GM18868 (cell line): Measurements from ENCODE around the gene SYNM.

Source experiments
- ATAC-seq: cut with Tn5 transposase; IDR thresholded peaks from one replicate; pipeline ENCODE4 v1.9.1; 2021; ENCODE audit warnings: mild to moderate bottlenecking, moderate library complexity; ENCODE audit not compliant: unreplicated experiment

SYNM gene

GRCh38 chr15:99082798-99083197 lies 22.1 kb upstream of the SYNM start:
- ATAC-seq, result no peak

DNA sequence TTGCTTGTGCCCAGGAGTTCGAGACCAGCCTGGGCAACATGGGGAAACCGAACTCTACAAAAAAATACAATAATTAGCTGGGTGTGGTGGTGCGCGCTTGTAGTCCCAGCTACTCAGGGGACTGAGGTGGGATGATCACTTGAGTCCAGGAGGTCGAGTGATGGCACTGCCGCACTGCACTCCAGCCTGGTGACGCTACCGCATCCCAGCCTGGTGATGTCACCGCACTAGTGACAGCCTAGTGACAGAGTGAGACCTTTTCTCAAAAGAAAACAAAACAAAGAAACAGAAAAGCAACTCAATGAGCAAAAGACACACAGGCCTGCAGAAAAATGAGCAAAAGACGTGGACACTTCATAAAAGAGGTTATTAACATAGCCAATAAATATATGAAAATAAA lies 19.9 kb upstream of the SYNM start:
- ATAC-seq, result no peak

- ATAC-seq, result no peak
These were observed 19.2 kb upstream of the SYNM start for GRCh38 chr15:99085413-99086326.

- ATAC-seq, result no peak
These were observed 18.6 kb upstream of the SYNM start for GRCh38 chr15:99086327-99086667.

- no peak for ATAC-seq
These were observed 17.4 kb upstream of the SYNM start for GRCh38 chr15:99087405-99087943.

DNA sequence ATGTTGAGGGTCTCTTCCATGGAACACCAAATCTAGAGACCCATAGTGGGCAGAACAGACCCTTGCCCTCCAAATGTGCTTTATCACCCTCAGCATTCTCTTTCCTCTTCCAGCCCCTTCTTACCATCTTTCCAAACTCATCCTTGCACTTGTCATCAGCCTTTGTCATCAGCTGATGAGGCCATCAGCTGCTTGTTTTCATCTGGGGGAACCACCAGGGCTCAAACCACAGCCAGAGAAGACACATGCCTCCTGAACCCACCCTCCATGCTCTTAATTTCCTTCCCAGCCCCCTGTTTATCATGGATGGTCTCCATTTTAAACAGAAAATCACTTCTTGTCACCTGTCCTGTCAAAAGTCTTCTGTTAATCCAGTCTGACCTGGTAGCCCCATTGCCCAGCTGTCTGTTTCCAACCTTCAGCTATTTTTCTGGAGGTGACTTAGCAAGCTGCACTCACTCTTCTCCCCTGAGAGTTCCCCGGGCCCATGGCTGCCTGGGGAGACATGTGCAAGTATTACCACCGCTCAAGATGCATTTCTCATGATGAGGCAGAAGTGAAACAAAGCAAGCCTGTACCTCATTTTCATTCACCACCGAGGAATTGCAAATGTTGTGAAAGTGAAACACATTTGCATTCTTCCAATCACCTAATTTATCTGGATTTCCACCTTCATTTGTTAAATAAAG lies 14.7 kb upstream of the SYNM start:
- peak; percentile 100 for ATAC-seq

DNA sequence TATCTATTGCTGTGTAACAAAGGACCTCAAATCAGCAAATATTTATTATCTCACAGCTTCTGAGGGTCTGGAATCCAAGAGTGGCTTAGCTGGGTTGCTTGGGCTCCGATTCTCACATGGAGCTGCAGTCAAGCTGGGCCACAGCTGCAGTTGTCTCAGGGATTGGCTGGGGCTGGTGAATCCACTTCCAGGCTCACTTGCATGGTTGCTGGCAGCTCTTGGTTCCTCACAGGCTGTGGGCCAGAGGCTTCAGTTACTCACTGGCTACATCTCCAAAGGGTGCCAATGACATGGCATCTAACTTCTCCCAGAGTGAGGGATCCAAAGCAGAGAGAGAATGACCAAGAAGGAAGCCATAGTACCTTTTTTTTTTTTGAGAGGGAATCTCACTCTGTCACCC lies 13.9 kb upstream of the SYNM start:
- ATAC-seq, result no peak

GRCh38 chr15:99092554-99093172 lies 12.2 kb upstream of the SYNM start:
- ATAC-seq, result no peak

GRCh38 chr15:99095626-99096025 lies 9.3 kb upstream of the SYNM start:
- no peak for ATAC-seq

DNA sequence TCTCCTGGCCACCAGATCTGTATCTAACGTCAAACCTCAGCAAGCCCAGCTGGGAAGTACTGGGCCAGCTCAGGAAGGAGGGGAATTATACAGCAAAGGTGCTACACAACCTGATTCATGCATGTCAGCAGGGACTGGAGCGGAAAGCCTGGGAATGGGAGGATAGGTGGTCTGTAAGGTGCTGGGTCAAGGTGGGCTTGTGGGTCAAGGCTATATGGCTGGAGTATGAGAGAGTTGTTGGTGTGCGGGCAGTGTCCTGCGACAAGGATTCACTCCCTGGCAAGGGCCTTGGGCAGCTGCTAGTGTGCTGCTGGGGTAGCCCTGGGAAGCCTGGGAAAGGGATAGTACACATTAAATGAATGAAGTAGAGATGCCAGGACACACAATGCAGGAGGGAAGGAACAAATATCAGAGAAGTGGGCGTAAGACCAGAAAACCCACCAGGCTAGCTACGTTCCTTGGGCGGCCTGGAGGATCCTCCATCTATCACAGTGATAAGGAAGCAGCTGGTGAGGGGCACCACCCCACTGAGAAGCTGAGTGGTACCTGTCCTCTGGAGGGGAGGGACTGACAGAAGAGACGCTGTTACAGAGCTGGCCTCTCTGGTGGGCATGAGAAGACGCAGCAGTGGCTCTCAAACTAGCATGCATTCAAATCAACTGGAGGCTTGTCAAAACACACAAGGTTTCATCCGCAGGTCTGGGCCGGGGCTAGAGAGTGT lies 8.5 kb upstream of the SYNM start:
- no peak for ATAC-seq

DNA sequence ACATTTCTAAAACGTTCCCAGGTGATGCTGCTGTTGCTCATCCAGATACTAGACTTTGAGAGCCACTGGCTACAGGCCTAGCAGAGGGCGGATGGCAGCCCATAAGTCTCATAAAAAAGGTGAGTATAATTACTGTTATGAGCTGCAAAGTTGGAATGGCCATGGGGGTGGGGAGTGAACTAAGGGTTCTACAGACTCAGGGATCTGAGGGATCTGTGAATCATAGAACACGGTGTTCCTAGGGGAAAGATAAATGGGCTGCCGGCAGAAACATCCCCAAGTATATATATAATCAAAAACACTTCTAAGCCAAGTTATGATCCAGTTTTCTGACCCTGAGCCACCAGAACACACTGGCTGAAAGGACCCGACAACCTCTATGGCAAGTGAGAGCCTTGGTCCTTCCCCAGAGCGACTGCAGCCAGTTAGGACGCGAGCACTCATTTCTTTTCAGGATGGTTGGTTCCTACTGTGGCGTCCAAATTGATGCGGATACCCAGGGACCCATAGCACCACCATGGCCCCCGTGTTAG lies 7.9 kb upstream of the SYNM start:
- ATAC-seq, result no peak

DNA sequence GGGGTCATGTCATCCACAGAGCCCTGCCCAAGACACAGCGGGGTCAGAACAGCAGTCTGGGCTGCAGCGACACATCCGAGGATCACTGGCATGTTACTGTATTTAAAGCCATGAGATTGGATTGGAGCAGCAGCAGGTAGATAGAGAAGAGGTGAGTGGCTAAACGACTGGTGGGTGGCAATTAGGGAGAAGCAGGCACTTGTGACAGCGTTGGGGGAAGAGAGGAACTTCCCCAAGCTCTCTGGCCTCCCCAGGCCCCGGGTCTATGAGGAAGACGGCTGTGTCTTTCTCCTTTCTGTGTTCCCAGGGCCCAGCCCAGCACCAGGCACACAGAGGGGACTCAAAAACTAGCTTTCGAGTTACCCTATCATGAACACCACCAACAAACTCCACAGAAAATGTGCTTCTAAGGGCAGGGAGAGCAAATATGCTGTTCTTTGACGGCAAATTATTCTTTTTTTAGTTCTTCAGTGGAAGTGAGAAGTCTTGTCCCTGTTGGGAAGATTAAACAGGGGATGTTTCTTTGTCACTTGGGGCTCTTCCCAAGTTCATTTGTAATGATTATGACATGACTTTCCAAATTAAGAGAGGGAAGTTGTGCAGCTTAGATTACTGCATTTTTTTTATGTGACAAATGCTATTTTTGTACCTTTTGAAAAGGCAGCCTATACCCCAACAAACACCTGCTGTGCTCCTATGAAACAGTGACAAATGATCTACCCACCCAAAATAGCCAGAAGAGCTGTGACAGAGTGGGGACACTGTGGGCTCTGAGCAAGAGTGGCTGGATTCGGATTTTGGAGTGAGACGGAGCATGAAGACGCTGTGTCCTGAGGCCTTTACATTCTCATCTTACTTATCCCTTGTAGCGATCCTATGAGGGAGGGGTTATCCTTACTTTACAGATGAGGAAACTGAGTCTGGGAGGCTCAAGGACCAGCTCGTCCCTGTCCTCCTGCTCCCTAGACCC lies 7.2 kb upstream of the SYNM start:
- ATAC-seq, result no peak

- no peak for ATAC-seq
These were observed 6.5 kb upstream of the SYNM start for GRCh38 chr15:99098426-99098825.

DNA sequence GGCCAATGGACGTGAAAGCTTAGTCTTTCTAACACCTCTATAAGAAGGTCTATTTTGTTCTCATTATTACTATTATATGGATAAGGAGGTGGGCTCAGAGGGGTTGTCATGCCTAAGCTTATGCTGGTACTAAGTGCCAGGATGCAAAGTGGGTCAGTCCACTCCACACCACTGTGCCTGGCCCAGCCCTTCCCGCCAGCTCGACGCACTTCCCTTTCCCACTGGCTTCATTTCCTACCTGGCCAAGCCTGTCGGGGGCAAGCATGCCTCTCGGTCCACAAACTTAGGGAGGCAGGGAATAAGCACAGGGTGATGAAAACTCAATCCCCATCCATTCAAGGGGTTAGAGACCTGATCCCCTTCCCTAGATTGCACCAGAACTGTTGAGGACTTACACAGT lies 5.9 kb upstream of the SYNM start:
- ATAC-seq, result no peak

DNA sequence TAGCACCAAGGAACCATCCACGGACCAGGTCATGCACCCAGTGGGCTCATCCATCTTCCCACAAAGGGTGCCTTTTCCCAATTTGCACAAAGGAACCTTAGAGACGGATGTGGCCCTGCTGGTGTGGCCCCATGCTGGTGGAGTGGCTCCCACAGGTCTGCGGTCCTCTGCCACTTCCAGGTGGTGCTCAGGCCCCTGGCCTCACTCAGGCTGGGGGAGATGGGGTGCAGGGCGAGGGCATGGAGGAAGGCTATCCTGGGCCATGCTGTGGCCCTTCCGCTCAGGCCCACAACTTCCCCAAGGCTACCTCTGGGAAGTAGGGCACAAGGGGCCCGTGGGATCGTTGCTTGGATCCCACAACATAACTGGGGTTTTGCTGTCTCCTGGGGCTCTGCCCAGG lies 5.2 kb upstream of the SYNM start:
- ATAC-seq, result no peak

DNA sequence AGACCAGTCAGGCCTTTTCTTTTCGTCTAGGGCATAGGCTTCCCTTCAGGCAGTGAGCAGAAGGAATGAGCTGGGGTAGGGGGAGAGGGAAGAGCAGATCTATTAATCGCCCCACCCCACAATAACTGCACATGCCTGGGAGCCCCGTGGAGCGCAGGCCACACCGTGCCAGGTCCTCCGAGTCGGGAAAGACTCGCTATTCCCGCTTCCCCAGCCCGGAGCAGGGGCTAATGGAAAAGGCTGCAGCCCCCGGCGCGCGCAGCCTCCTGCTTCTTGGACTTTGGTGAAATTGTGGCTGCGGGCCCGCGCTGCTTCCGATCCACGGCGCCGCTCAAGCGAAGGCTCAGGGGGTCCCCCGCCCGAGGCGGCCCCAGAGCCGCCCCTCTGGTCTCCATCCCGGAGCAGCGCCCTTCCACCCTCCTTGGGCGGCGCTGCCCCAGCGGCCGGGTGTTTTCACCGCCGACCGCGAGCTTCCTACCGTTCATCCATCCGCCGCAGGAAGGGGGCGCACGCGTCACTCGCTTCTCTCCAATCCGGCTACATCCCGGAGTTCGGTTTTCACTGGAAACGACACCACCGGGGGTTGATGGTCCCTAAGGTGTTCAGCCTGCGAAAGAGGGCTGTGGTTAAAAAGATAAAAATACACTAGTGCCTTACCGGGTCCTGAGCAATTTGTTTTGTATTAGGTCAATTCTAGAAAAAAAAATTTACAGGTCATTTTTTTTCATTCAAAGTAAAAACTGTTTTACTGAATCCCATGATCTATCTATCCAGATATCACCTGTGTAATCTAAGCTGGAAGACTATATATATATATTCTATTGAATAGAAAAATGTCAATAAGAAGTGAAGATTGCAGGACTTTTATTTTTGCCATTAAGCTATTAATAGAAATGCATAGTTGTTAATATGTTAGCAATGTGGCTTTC lies 4.4 kb upstream of the SYNM start:
- peak; percentile 24 for ATAC-seq

DNA sequence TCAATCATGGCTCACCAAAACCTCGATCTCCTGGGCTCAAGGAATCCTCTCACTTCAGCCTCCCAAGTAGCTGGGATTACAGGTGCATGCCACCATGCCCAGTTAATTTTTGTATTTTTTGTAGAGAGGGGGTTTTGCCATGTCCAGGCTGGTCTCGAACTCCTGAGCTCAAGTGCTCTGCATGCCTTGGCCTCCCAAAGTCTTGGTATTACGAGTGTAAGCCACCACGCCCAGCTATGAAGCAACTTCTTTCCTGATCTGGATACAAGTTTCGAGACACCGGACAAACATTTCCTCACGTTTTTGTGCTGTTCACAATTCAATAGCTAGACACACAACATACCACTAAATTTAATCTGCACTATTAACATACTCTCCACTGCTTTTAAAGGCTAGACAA lies 3.4 kb upstream of the SYNM start:
- no peak for ATAC-seq
